Left hindlimb (tissue), 1 donor: ENCODE measurements around the gene EXD3.
"Not testable (repeated sequence)": the region's sequence is repeated elsewhere in the genome, so short reads cannot be mapped to it uniquely, and the experiment has no call there.

Experiments
- DNase-seq: peaks from one replicate; pipeline ENCODE4 v3.0.0-alpha.2; 2018

The EXD3 gene

GRCh38 chr9:137330689-137331088 is 92.3 kb downstream of the EXD3 start:
- DNase-seq, result no peak

- DNase-seq, result not testable (repeated sequence)
Observed at GRCh38 chr9:137329590-137329989, 93.4 kb downstream of the EXD3 start.

- not testable (repeated sequence) for DNase-seq
Observed at GRCh38 chr9:137327641-137328550, 95.1 kb downstream of the EXD3 start.

GRCh38 chr9:137326445-137327065 is 96.4 kb downstream of the EXD3 start:
- no peak for DNase-seq

GRCh38 chr9:137325799-137326198 is 97.2 kb downstream of the EXD3 start:
- no peak for DNase-seq

GRCh38 chr9:137325124-137325523 is 97.8 kb downstream of the EXD3 start:
- DNase-seq, result no peak

- no peak for DNase-seq
Observed at GRCh38 chr9:137323531-137324331, 99.2 kb downstream of the EXD3 start.

- no peak for DNase-seq
Observed at GRCh38 chr9:137321726-137322361, 101.1 kb downstream of the EXD3 start.

- DNase-seq, result peak; percentile 40
Observed at GRCh38 chr9:137320555-137321384, 102.2 kb downstream of the EXD3 start.

- DNase-seq, result no peak
Observed at GRCh38 chr9:137319739-137320551, 103.0 kb downstream of the EXD3 start.

- peak; percentile 49 for DNase-seq
Observed at GRCh38 chr9:137319011-137319738, 103.8 kb downstream of the EXD3 start.

GRCh38 chr9:137318602-137319001 is 104.4 kb downstream of the EXD3 start:
- DNase-seq, result no peak

GRCh38 chr9:137317718-137318511 is 105.0 kb downstream of the EXD3 start:
- DNase-seq, result peak; percentile 38

- peak; percentile 31 for DNase-seq
Observed at GRCh38 chr9:137317021-137317717, 105.8 kb downstream of the EXD3 start.

GRCh38 chr9:137316012-137316981 is 106.7 kb downstream of the EXD3 start:
- peak; percentile 62 for DNase-seq

GRCh38 chr9:137315581-137316011 is 107.4 kb downstream of the EXD3 start:
- no peak for DNase-seq
